ENCODE measurements around the gene DNLZ. TPM values are rescaled to one million over a fixed set of nuclear protein-coding genes. Genes with fewer than 3 reads are reported as not detected.

The DNLZ gene
- total and polyA plus RNA-seq, 12 donors, result 3.1 to 28.9 (median 17.5) TPM

- intact Hi-C loops (cut with DNase I), result no loop called here
- no peaks in the 10 kb centered on the region for H3K27me3 ChIP-seq
- H3K4me3 ChIP-seq, result no peak overlapping the region
- no peak overlapping the region for H3K27ac ChIP-seq
- peaks cover 9 to 16% of the 10 kb centered on the region in 2 donors for H3K4me1 ChIP-seq (replicated peaks in 1 of 2)
- TF ChIP-seq CTCF (IDR thresholded peaks at IDR 0.05) (no peak), POLR2A (IDR thresholded peaks at IDR 0.05) (no peak)
- WGBS, 4 donors, result 83 to 91% (median 85%) methylated on average over 16 to 26 of the region's 26 CpGs
- no peak for DNase-seq
- peaks cover 0 to 58% of the 10 kb centered on the region in 2 donors for H3K36me3 ChIP-seq (replicated peaks in 1 of 2)
- H3K9me3 ChIP-seq (replicated peaks in 1 of 3), result no peaks in the 10 kb centered on the region
These were observed 32.0 kb upstream of the DNLZ start for GRCh38 chr9:136395345-136396218.

- intact Hi-C loops (cut with DNase I), result no loop called here
- no peak for DNase-seq
- no peak for TF ChIP-seq POLR2A (IDR thresholded peaks at IDR 0.05)
- no peak for TF ChIP-seq CTCF (IDR thresholded peaks at IDR 0.05)
- Histone ChIP-seq H3K4me1 (replicated peaks in 1 of 2) (peaks cover 9 to 12% of the 10 kb centered on the region in 2 donors), H3K9me3 (replicated peaks in 1 of 3) (no peaks in the 10 kb centered on the region), H3K36me3 (replicated peaks in 1 of 2) (peaks cover 0 to 59% of the 10 kb centered on the region in 2 donors), H3K27ac (no peak overlapping the region), H3K27me3 (no peaks in the 10 kb centered on the region), H3K4me3 (no peak overlapping the region)
- 70 to 92% (median 70%) methylated on average over 2 to 13 of the region's 13 CpGs for WGBS, 4 donors
These were observed 31.4 kb upstream of the DNLZ start for GRCh38 chr9:136395020-136395340.

- Histone ChIP-seq H3K27me3 (no peaks in the 10 kb centered on the region), H3K4me1 (replicated peaks in 1 of 2) (peaks cover 9 to 12% of the 10 kb centered on the region in 2 donors), H3K36me3 (replicated peaks in 1 of 2) (peaks cover 0 to 63% of the 10 kb centered on the region in 2 donors), H3K9me3 (replicated peaks in 1 of 3) (no peaks in the 10 kb centered on the region), H3K4me3 (no peak overlapping the region), H3K27ac (no peak overlapping the region)
- DNase-seq, result no peak
- intact Hi-C loops (cut with DNase I), result no loop called here
- 89 to 95% (median 92%) methylated on average over 13 to 21 of the region's 21 CpGs for WGBS, 4 donors
- TF ChIP-seq CTCF (IDR thresholded peaks at IDR 0.05) (no peak), POLR2A (IDR thresholded peaks at IDR 0.05) (no peak)
These were observed 30.9 kb upstream of the DNLZ start for GRCh38 chr9:136394312-136395019.

GRCh38 chr9:136393531-136393930 lies 30.0 kb upstream of the DNLZ start:
- peaks cover under 1 to 2% of the 10 kb centered on the region in 2 donors for H3K4me1 ChIP-seq (replicated peaks in 1 of 2)
- no peak overlapping the region for H3K4me3 ChIP-seq
- H3K9me3 ChIP-seq (replicated peaks in 1 of 3), result no peaks in the 10 kb centered on the region
- intact Hi-C loops (cut with DNase I), result no loop called here
- WGBS, 4 donors, result 85 to 93% (median 87%) methylated on average over 17 of the region's 17 CpGs
- TF ChIP-seq POLR2A (IDR thresholded peaks at IDR 0.05) (no peak), CTCF (IDR thresholded peaks at IDR 0.05) (no peak)
- DNase-seq, result no peak
- H3K27me3 ChIP-seq, result no peaks in the 10 kb centered on the region
- H3K27ac ChIP-seq, result no peak overlapping the region
- peaks cover 0 to 72% of the 10 kb centered on the region in 2 donors for H3K36me3 ChIP-seq (replicated peaks in 1 of 2)

All from adrenal gland (tissue), 12 donors.